ENCODE data around the gene CADPS.

Gene CADPS

DNA sequence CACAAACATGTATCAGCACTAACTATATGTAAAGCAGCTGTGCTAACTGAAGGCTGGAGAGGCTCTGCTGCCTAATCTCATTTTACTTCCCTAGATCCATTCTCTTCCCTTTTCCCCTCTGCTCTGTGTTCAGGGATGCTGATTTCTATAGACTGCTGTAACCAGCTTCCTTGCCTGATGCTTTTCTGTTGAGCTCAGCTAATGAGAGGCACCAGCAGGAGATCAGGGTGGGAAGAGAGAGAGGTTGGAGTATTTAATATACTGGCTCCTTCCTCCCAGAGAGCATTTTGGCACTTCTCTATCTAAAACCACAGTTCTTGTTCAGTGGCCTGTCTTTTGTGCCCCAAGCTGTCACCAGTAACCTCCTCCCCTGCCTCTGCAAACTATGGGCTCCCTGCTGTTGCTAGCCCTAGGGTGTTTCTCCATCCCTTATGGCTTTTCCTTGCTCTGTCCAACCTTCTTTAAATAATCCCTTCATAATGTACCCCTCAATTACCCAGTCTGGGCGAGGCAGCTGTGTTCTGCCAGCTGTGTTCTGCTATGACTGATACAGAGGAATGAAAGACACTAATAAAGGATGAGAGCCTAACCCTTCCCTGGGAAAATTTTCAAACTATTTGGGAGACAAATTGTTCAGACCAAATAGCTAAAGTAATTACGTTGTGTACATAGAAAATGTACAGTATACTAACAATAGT lies 69.5 kb downstream of the CADPS start:
- DNase-seq, result no peak

DNA sequence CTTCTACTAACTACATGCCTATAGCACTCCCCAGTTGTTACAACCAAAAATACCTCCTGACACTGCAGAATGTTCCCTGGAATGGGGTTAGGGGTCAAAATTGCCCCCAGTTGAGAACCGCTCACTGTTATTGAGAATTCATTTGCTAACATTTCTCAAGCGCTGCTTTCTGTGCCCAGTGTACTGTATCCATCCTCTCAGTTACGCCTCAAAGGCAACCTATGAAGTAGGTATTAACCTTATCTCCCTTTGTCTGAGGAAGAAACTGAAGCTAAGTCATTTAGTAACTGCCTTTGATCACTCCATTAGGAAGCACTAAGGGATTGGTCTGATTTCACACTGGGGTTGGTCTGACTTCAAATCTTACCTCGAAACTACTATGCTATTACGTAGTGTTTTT lies 70.1 kb downstream of the CADPS start:
- DNase-seq, result no peak

- no peak for DNase-seq
Observed at GRCh38 chr3:62803276-62803675, 71.9 kb downstream of the CADPS start.

DNA sequence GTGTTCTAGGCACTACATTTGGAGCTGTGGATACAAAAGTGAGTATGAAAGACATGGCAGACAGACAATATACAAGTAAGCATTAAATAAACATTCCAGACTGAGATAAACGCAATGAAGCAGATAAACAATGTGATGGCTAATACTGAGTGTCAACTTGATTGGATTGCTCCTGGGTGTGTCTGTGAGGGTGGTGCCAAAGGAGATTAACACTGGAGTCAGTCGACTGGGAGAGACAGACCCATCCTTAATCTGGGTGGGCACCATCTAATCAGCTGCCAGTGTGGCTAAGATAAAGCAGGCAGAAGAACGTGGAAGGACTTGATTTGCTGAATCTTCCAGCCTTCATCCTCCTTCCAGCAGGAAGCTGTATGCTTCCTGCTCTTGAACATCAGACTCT lies 77.2 kb downstream of the CADPS start:
- no peak for DNase-seq

DNA sequence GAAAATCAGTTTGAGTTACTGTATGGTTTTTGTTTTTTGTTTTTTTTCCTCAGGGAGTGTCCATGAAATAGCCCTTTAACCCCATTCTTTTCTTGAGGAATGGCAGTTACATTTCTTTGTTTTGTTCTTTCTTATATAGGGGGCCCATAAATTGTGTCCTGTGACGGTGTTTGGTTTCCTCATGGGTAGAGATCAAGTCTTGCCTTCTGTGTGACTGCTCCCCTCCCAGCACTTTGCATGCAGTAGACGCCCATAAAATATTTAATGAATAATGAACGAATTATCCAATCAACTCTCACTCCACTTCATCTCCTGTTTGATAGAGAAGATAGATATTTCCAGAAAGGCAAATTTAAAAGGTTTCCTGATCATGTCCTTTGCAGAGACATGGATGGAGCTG lies 78.1 kb downstream of the CADPS start:
- DNase-seq, result no peak

DNA sequence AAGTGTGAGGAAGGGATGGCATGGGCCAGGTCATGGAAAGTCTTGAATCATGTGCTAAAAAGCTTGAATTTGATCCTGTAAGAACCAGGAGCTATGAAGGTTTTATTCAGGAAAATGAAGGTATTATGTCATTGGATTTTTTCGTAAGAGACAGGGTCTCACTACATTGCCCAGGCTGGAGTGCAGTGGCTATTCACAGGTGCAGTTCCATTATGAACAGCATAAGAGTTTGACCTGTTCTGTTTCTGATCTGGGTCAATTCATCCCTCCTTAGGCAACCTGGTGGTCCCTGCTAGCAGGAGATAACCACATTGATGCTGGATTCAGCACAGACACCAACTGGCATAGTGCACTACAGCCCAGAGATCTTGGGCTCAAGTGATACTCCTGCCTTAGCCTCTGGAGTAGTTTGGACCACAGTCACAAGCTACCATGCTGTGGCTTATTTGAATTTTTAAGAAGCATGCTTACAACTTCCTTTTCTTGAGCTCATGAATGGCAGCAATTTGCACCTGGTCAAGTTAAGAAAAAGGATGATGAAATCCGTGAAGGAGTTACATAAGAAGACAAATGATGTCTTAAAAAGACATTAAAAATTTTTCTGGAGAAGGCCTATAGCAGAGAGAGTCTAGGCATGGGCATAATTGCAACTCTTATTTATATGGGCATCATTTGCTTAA lies 79.1 kb downstream of the CADPS start:
- no peak for DNase-seq

GRCh38 chr3:62793946-62794345 lies 81.3 kb downstream of the CADPS start:
- no peak for DNase-seq

GRCh38 chr3:62785384-62785783 lies 89.8 kb downstream of the CADPS start:
- DNase-seq, result no peak

- DNase-seq, result no peak
Observed at GRCh38 chr3:62781121-62781520, 94.1 kb downstream of the CADPS start.

DNA sequence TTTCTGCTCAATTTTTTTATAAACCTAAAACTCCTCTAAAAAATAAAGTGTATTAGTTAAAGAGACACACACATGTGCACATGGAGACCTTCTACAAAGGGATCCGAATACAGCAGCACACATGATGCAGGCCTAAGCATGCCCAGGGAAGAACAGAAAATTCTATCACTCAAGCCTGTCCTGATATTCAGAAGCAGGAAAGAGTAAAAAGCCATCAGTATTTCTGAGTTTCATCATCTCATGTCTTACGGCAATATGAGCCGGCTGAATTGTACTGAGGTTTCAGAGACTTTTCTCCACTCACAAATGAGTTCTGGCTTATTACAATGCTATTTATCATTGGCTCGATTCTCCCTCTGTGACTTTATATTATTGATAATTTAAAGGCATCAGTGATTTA lies 97.5 kb downstream of the CADPS start:
- DNase-seq, result no peak

DNA sequence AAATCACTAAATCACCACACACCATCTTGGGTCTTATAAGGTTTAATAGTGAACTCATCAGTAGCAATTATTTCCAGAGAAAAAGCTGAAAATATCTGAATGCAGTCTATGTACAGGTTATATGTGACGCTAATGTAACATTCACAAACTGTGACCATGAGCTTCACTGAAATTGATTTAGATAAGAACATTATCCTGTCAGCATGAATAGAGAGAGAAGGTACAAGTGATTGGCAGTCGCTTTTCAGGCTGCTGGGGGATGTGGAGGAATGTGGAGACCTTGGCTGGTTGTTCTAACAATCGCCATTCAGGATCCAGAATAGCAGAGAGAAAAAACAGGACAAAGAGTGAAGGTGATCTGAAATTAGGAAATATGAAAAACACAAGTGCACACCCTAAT lies 98.1 kb downstream of the CADPS start:
- DNase-seq, result no peak

- no peak for DNase-seq
Observed at GRCh38 chr3:62774221-62774620, 101.0 kb downstream of the CADPS start.

DNA sequence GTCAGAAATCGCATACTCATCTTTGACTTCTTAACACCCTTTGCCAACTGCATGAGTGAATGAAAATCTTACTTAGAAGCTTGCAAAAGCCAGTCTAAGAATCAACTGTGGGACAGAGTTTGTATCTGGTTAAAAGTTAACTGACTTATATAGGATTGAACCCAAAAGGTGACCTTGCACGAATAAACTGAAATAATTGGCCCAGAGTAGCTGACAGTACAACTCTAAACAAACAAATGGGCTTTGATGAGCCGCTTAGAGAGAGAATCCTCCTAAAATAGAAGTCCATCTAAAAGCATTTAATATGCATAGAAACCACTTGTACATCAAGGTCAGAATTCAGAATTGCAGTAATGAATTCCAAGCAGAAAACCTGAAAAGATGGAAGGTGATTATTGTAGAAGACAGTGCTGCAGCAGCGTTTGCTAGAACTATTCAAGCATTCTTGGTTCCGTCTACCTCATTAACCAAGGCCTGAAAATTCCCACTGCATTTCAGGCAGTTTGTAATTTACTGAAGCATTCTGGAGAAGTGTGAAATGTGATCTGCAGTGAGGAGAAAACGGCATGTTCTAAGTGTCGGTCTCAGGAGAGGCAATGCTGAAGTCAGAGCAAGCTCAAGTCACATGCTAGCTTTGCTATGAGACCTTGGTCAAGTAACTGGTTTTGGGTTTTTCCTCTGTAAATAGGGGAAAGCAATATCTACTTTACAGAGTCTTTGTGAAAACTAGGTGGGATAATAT lies 103.7 kb downstream of the CADPS start:
- DNase-seq, result no peak

DNA sequence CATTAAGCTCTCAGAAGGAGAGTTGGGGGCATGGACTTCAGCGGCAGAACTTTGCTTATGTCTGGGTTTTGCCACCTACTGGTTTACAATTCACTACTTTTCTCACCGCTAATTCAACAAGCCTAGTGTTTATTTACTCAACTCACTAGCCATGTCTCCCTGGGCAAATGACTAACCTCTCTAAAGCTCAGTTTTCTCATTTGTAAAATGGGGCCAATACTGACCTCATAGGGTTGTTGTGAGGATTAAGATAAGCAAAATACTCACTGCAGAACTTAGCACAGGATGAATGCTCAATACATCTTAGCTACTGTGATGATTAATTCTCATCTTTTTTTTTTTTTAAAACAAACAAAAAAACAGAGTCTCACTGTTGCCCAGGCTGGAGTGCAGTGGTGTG lies 106.3 kb downstream of the CADPS start:
- DNase-seq, result no peak

DNA sequence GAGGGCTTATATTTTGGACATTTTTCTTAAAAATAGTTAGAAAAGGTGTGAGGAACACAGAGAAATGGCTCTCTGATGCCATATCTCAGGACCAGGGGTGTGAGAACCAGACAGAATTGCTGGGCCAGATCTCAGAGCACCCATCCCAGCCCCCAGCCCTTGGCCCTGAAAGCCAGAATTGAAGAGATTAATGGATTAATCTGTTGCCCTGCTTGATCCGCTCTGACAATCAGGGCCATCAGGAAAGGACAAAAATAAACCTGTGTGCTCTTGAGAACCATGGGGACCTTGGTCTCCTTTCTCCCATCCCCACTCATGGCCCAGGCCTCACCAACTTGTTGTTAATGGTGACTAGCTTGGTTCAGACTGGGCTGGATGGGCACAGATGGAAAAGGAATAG lies 113.5 kb downstream of the CADPS start:
- DNase-seq, result no peak

DNA sequence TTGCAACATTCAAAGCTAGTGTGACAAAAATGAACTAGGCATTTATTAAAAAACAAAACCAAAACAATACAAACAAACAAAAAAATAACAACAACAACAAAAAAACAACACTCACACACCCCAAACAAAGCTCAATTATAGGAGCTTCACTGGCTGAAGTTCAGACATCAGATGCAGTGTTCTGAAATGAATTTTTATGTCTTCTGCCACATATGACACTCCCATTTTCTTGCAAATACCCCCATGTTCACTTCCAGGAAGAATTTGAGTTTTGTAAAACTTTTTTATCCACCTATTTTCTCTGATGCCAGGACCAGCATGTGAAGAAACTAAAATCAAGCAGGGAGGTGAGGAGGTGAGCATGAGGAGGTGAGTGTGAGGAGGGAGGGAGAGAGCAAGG lies 113.9 kb downstream of the CADPS start:
- no peak for DNase-seq

DNA sequence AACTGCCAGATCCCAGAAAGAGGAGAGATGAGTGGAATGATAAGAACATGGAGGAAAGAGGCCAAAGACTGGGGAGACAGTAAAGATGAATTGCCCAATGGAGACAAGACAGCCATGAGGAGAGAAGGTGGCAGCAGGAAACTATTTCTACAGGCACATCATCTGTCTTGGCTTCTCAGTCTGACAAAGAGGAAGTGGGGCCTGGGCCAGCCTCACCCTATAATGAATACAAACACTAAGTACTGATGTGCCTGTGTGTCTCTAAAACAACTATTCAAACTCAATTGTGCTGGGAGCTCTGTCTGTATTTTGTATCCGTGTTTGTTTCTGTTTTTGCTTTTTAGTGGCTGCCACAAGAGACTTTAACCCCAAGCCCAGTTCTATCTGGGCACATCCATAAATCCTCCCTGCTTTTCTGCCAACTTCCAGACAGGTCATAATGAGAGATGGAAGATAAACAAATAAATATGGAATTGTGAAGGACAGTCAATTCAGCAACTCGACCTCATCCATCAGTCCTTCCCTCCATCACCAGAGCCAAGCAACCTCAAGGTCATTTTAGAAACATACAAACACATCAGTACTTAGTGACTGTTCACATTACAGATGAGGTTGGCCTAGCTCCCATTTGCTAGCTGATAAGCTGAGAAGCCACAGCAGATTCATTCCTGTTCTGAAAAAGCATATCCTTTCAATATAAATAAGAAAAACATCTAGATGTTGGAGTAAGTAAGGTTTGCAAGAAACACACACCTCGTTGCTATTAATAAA lies 116.7 kb downstream of the CADPS start:
- DNase-seq, result peak; percentile 1

DNA sequence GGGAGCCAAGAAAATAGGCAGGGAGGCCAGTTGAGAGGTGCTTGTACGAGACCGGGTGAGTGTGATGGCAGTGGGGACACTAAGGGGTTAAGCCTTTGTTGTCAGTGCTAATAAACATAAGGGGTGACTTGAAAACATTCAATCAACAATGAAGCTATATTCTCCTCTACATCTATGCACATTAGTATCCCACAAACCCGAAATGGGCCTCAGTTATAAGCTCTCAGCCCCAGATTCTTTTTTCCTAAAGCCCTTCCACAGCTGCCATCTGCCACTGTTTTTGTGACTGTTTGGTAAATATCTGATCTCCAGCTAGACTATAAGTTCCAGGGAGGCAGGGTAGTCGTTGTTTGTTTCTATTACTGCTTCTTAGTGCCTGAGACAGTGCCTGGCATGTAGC lies 118.2 kb downstream of the CADPS start:
- no peak for DNase-seq

DNA sequence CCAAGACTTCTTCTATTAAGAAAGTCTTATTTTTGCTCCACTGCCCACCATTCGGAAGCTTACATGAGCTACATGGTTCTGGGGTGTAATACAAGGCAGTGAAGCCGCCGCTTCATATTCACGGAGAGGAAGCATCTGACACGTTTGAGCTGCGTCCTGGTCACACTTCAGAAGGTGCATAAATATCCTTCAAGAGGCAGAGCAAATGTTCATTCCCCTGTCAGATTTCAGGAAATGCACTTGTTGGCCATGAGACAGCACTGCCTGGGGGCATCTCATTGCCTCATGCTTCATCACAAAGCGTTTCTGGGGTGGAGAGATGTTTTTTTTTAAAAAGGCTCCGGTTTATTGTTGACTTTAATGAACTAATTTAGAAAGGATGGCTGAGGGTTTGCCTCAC lies 119.9 kb downstream of the CADPS start:
- DNase-seq, result no peak

GRCh38 chr3:62749657-62750056 lies 125.6 kb downstream of the CADPS start:
- DNase-seq, result no peak

GRCh38 chr3:62749130-62749529 lies 126.1 kb downstream of the CADPS start:
- DNase-seq, result no peak

DNA sequence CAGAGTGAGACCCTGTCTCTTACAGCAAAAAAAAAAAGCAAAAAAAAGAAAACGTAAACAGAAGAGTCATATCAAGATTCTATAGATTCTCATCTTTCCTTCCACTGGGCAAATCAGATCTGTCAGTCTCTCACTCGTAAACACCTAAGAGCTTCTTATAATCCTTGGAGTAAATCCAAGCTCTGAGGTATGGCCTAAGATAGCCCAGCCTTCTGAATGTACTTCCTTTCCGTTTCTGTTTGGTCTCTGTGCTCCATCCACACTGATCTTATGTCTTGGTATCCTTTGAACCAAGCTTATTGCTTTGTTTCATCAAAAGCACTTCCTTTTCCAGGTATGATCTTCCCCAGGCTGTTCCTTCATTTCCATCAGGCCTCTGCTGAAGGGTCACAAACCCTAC lies 137.8 kb downstream of the CADPS start:
- no peak for DNase-seq

DNA sequence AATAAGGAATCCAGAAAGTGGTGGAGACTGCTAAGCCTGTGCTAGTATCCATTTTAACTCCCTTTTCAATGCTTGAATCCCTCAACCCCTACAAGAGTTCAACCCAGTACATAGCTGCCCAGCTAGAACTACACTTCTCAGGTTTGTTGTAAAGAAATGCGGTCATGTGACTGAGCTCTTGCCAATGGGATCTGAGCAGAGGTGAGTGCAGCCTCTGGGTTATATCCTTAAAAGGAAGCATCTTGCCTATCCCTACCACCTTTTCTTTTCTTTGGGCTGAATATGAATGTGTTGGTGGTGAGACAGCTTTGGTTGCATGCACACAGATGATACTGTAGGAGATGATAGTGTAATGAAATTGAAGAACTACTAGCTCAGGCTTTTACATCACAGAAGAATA lies 139.7 kb downstream of the CADPS start:
- DNase-seq, result no peak
